Activated naive CD4-positive, alpha-beta T cell treated with anti-CD3 and anti-CD28 coated beads, Interleukin-2, amount 10 ng/mL, durations not matched to agents 7 days and 5 days (primary cell): ENCODE results near the gene SPRR3.

ENCODE experiments used
- CTCF ChIA-PET: fragments of 350-600 bp; sonication (Branson Sonifier 250); formaldehyde crosslinking; loops from one replicate; lab custom pipeline; 2021; ENCODE audit warnings: antibody characterized with exemption; lab: Charles Lee
- DNase-seq: peaks from one replicate; pipeline ENCODE4 v3.0.0-alpha.2; 2020
- H3K27ac Mint-ChIP-seq: one replicate; pipeline ENCODE4 v1.8.0; 2021; ENCODE audit warnings: mild to moderate bottlenecking, moderate library complexity, mixed read lengths
- H3K27me3 Mint-ChIP-seq: one replicate; pipeline ENCODE4 v1.8.0; 2021; ENCODE audit warnings: mild to moderate bottlenecking, mixed read lengths
- H3K36me3 Mint-ChIP-seq: one replicate; pipeline ENCODE4 v1.8.0; 2021; ENCODE audit warnings: mixed read lengths
- H3K4me1 Mint-ChIP-seq: one replicate; pipeline ENCODE4 v1.8.0; 2021; ENCODE audit warnings: mixed read lengths
- H3K4me3 Mint-ChIP-seq: one replicate; pipeline ENCODE4 v1.8.0; 2021; ENCODE audit warnings: mild to moderate bottlenecking, moderate library complexity, mixed read lengths
- H3K9me3 Mint-ChIP-seq: one replicate; pipeline ENCODE4 v1.8.0; 2021; ENCODE audit warnings: mixed read lengths

SPRR3 gene

GRCh38 chr1:153001382-153001781 lies at the start of gene SPRR3:
Gene SPRR3 (plus strand): TSS chr1:153001749. CDS start chr1:153003021, 1,272 bp downstream.
- no peaks in the 10 kb centered on the region for H3K4me1 Mint-ChIP-seq
- no peak within 1 kb of the TSS for H3K27ac Mint-ChIP-seq
- DNase-seq, result no peak
- H3K27me3 Mint-ChIP-seq, result peaks cover 13% of the 10 kb centered on the region
- H3K4me3 Mint-ChIP-seq, result no peak within 1 kb of the TSS
- no peaks in the 10 kb centered on the region for H3K36me3 Mint-ChIP-seq
- CTCF ChIA-PET, result no interaction called here
- H3K9me3 Mint-ChIP-seq, result no peaks in the 10 kb centered on the region

- Mint-ChIP-seq H3K4me1 (no peaks in the 10 kb centered on the region), H3K9me3 (no peaks in the 10 kb centered on the region), H3K4me3 (no peak overlapping the region), H3K27me3 (no peaks in the 10 kb centered on the region), H3K27ac (no peak overlapping the region), H3K36me3 (no peaks in the 10 kb centered on the region)
- no peak for DNase-seq
- CTCF ChIA-PET, result no interaction called here
Measured at GRCh38 chr1:152953761-152954160, 47.8 kb upstream of the SPRR3 start.

- Mint-ChIP-seq H3K4me3 (no peak overlapping the region), H3K27ac (no peak overlapping the region), H3K27me3 (no peaks in the 10 kb centered on the region), H3K36me3 (no peaks in the 10 kb centered on the region), H3K9me3 (no peaks in the 10 kb centered on the region), H3K4me1 (no peaks in the 10 kb centered on the region)
- CTCF ChIA-PET, result no interaction called here
- no peak for DNase-seq
Measured at GRCh38 chr1:152954436-152954835, 47.1 kb upstream of the SPRR3 start.

GRCh38 chr1:152957561-152957960 lies 44.0 kb upstream of the SPRR3 start:
- Mint-ChIP-seq H3K36me3 (no peaks in the 10 kb centered on the region), H3K4me1 (no peaks in the 10 kb centered on the region), H3K27ac (no peak overlapping the region), H3K27me3 (peaks cover 3% of the 10 kb centered on the region), H3K9me3 (no peaks in the 10 kb centered on the region), H3K4me3 (no peak overlapping the region)
- CTCF ChIA-PET, result no interaction called here
- no peak for DNase-seq

GRCh38 chr1:152959273-152959672 lies 42.3 kb upstream of the SPRR3 start:
- H3K9me3 Mint-ChIP-seq, result no peaks in the 10 kb centered on the region
- no peaks in the 10 kb centered on the region for H3K36me3 Mint-ChIP-seq
- H3K4me1 Mint-ChIP-seq, result no peaks in the 10 kb centered on the region
- DNase-seq, result no peak
- H3K4me3 Mint-ChIP-seq, result no peak overlapping the region
- H3K27ac Mint-ChIP-seq, result no peak overlapping the region
- CTCF ChIA-PET, result no interaction called here
- peaks cover 6% of the 10 kb centered on the region for H3K27me3 Mint-ChIP-seq

- no peaks in the 10 kb centered on the region for H3K36me3 Mint-ChIP-seq
- CTCF ChIA-PET, result no interaction called here
- no peaks in the 10 kb centered on the region for H3K9me3 Mint-ChIP-seq
- H3K27ac Mint-ChIP-seq, result no peak overlapping the region
- no peak overlapping the region for H3K4me3 Mint-ChIP-seq
- H3K4me1 Mint-ChIP-seq, result no peaks in the 10 kb centered on the region
- peaks cover 6% of the 10 kb centered on the region for H3K27me3 Mint-ChIP-seq
- no peak for DNase-seq
Measured at GRCh38 chr1:152959801-152960451, 41.6 kb upstream of the SPRR3 start.

- CTCF ChIA-PET, result no interaction called here
- Mint-ChIP-seq H3K27ac (no peak overlapping the region), H3K9me3 (no peaks in the 10 kb centered on the region), H3K27me3 (peaks cover 6% of the 10 kb centered on the region), H3K4me3 (no peak overlapping the region), H3K4me1 (no peaks in the 10 kb centered on the region), H3K36me3 (no peaks in the 10 kb centered on the region)
- DNase-seq, result no peak
Measured at GRCh38 chr1:152960452-152961044, 41.0 kb upstream of the SPRR3 start.

GRCh38 chr1:152961226-152961891 lies 40.2 kb upstream of the SPRR3 start:
- no peaks in the 10 kb centered on the region for H3K36me3 Mint-ChIP-seq
- CTCF ChIA-PET, result no interaction called here
- H3K27me3 Mint-ChIP-seq, result peaks cover 6% of the 10 kb centered on the region
- DNase-seq, result no peak
- no peaks in the 10 kb centered on the region for H3K9me3 Mint-ChIP-seq
- H3K4me3 Mint-ChIP-seq, result no peak overlapping the region
- H3K4me1 Mint-ChIP-seq, result no peaks in the 10 kb centered on the region
- H3K27ac Mint-ChIP-seq, result no peak overlapping the region

GRCh38 chr1:152962876-152963415 lies 38.6 kb upstream of the SPRR3 start:
- no peak overlapping the region for H3K27ac Mint-ChIP-seq
- H3K27me3 Mint-ChIP-seq, result peaks cover 6% of the 10 kb centered on the region
- DNase-seq, result no peak
- no peaks in the 10 kb centered on the region for H3K9me3 Mint-ChIP-seq
- H3K36me3 Mint-ChIP-seq, result no peaks in the 10 kb centered on the region
- H3K4me1 Mint-ChIP-seq, result no peaks in the 10 kb centered on the region
- H3K4me3 Mint-ChIP-seq, result no peak overlapping the region
- CTCF ChIA-PET, result no interaction called here

- Mint-ChIP-seq H3K27ac (no peak overlapping the region), H3K27me3 (peaks cover 6% of the 10 kb centered on the region), H3K4me3 (no peak overlapping the region), H3K4me1 (no peaks in the 10 kb centered on the region), H3K9me3 (no peaks in the 10 kb centered on the region), H3K36me3 (no peaks in the 10 kb centered on the region)
- no peak for DNase-seq
- CTCF ChIA-PET, result no interaction called here
Measured at GRCh38 chr1:152964536-152964935, 37.0 kb upstream of the SPRR3 start.

- H3K4me3 Mint-ChIP-seq, result no peak overlapping the region
- H3K36me3 Mint-ChIP-seq, result no peaks in the 10 kb centered on the region
- no peaks in the 10 kb centered on the region for H3K4me1 Mint-ChIP-seq
- H3K27me3 Mint-ChIP-seq, result peaks cover 3% of the 10 kb centered on the region
- H3K9me3 Mint-ChIP-seq, result no peaks in the 10 kb centered on the region
- no peak overlapping the region for H3K27ac Mint-ChIP-seq
- DNase-seq, result no peak
- CTCF ChIA-PET, result no interaction called here
Measured at GRCh38 chr1:152965853-152966252, 35.7 kb upstream of the SPRR3 start.

- DNase-seq, result no peak
- Mint-ChIP-seq H3K4me1 (no peaks in the 10 kb centered on the region), H3K36me3 (no peaks in the 10 kb centered on the region), H3K27ac (no peak overlapping the region), H3K4me3 (no peak overlapping the region), H3K27me3 (peaks cover 8% of the 10 kb centered on the region), H3K9me3 (no peaks in the 10 kb centered on the region)
- CTCF ChIA-PET, result no interaction called here
Measured at GRCh38 chr1:152967201-152967600, 34.3 kb upstream of the SPRR3 start.

- H3K9me3 Mint-ChIP-seq, result no peaks in the 10 kb centered on the region
- H3K27me3 Mint-ChIP-seq, result peaks cover 10% of the 10 kb centered on the region
- CTCF ChIA-PET, result no interaction called here
- no peak for DNase-seq
- H3K27ac Mint-ChIP-seq, result no peak overlapping the region
- H3K4me1 Mint-ChIP-seq, result no peaks in the 10 kb centered on the region
- no peaks in the 10 kb centered on the region for H3K36me3 Mint-ChIP-seq
- no peak overlapping the region for H3K4me3 Mint-ChIP-seq
Measured at GRCh38 chr1:152968248-152968647, 33.3 kb upstream of the SPRR3 start.

- Mint-ChIP-seq H3K27ac (no peak overlapping the region), H3K4me3 (no peak overlapping the region), H3K9me3 (no peaks in the 10 kb centered on the region), H3K4me1 (no peaks in the 10 kb centered on the region), H3K36me3 (no peaks in the 10 kb centered on the region), H3K27me3 (peaks cover 8% of the 10 kb centered on the region)
- no peak for DNase-seq
- CTCF ChIA-PET, result no interaction called here
Measured at GRCh38 chr1:152969036-152969435, 32.5 kb upstream of the SPRR3 start.

- Mint-ChIP-seq H3K27me3 (peaks cover 10% of the 10 kb centered on the region), H3K9me3 (no peaks in the 10 kb centered on the region), H3K4me3 (no peak within 1 kb of the TSS), H3K4me1 (no peaks in the 10 kb centered on the region), H3K36me3 (no peaks in the 10 kb centered on the region), H3K27ac (peak within 1 kb of the TSS; percentile 44)
- DNase-seq, result no peak
- CTCF ChIA-PET, result no interaction called here
Measured at GRCh38 chr1:152970495-152970894, 31.1 kb upstream of the SPRR3 start, which contains the start of gene SPRR4. Gene SPRR4 (plus strand): TSS chr1:152970648. CDS start chr1:152971891, 1,243 bp downstream.
